Measurements from ENCODE around the gene JCAD.

The JCAD gene

DNA sequence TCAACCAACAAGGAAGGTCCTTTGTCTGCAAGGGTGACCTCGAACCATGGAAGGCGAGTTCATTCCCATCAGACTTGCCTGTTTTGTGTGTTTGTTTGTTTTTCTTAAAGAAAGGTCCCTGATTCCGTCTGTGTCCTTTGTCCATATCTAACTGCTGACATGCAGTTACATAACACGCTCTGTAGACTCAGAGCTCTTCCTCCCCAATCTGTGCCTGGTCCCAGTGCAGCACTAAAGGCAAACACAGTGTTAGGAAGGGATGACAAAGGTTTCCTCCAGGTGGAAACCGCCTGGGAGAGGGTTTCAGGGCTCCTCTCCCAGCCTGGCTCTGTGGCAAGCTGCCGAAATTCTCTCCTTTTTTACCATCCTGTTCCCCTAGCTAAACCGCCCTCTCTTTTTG, 13.4 kb downstream of the JCAD start:
- DNase-seq (ENCODE audit: low read depth in 1 of 2, low spot score in 1 of 2): no peak

- DNase-seq (ENCODE audit: low read depth in 1 of 2, low spot score in 1 of 2): no peak
Observed at GRCh38 chr10:30043476-30044270, 15.7 kb downstream of the JCAD start.

- DNase-seq (ENCODE audit: low read depth in 1 of 2, low spot score in 1 of 2): no peak
Observed at GRCh38 chr10:30042820-30043219, 16.6 kb downstream of the JCAD start.

DNA sequence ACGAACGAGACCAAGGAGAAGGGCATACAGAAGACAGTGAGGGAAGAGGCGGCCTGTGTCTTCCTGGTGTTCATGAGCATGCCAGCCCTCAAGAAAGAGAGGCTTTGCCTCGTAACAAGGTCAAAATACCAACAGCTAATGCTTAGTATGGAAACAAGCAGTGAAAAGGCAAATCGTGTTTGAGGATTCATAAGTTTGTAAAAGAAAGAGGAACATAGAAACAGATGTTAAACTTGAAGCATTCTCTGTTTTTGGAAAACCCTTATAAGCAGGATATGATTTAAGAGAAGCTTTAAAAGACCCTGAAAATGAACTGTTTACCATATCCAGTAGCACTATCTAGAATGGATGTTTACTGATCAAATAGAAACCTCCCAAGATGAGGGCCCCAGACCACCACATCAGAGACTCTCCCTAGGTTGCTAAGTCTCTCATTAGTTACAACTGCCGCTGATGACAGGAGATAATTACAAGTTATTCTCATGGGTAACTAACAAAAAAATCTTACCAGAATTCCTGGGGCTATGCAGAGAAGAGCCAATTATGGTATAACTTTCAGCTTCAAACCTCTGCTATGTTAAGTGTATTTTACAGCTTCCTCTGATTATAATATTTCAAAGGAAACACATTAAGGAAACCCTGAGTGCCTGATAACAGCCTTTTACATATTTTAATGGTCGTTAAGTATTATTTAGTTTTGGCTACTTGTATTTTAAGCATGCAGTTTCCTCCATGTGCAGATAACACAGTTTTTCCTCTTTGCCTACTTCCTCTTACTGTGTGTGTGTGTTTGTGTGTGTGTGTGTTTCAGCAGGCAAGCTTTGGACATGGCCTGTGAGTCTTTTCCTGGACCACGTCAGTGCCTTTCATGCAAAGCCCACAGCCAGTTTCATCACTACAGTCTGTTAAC, 17.9 kb downstream of the JCAD start:
- DNase-seq (ENCODE audit: low read depth in 1 of 2, low spot score in 1 of 2): no peak

DNA sequence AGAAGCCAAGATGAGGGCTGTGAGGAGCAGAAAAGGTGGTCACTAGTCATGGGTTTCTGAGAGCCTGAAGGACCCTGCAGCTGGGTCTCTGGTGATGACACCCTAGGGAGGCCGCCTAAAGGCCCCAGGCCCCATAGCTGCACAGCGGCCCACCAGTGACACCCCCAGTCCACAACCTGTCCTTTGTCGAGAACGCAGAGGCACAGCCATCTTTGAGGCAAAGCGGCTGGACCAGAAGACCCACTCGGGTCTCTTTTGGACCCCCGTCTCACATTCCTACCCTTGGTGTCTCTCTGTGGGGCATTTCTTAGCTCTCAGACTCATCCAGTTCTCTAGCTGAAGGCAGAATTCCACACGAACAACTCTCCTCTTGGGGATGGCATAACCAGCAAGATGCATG, 18.8 kb downstream of the JCAD start:
- DNase-seq (ENCODE audit: low read depth in 1 of 2, low spot score in 1 of 2): no peak

- DNase-seq (ENCODE audit: low read depth in 1 of 2, low spot score in 1 of 2): no peak
Observed at GRCh38 chr10:30039988-30040387, 19.4 kb downstream of the JCAD start.

- DNase-seq (ENCODE audit: low read depth in 1 of 2, low spot score in 1 of 2): no peak
Observed at GRCh38 chr10:30039567-30039966, 19.8 kb downstream of the JCAD start.

DNA sequence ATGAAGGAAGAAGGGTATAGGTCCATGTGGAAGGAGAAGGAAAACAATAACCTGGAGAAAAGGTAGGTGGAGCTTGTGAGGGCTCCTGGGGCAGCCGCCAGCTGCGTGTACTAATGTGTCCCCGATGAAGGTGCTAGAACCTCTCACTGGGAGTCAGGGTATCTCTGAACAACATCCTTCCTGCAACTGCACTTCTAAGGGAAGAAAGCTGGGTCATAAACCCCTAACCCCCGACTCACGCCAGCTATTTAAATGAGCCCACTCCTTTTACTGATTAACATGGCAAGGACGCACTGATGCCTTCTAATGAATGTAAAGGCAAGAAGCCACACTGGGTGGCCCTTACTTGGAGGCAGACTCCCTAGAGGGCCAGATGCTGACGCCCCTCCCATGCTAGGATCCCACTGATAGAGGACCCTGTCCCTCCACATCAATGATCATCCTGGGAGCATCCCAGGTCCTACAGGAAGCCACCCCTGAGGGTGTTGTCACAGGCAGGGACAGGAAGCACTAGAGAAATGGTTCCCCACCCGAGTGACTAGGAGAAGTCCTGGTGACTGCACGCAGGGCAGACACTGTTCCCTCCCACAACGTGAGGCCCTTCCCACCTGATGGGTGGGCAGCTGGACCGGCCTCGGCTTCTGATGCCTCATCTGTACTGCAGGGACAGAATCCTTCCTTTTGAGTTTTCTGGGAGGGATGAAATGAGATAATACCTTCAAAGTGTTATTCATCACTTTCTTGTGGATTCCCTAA, 20.4 kb downstream of the JCAD start:
- DNase-seq (ENCODE audit: low read depth in 1 of 2, low spot score in 1 of 2): no peak

DNA sequence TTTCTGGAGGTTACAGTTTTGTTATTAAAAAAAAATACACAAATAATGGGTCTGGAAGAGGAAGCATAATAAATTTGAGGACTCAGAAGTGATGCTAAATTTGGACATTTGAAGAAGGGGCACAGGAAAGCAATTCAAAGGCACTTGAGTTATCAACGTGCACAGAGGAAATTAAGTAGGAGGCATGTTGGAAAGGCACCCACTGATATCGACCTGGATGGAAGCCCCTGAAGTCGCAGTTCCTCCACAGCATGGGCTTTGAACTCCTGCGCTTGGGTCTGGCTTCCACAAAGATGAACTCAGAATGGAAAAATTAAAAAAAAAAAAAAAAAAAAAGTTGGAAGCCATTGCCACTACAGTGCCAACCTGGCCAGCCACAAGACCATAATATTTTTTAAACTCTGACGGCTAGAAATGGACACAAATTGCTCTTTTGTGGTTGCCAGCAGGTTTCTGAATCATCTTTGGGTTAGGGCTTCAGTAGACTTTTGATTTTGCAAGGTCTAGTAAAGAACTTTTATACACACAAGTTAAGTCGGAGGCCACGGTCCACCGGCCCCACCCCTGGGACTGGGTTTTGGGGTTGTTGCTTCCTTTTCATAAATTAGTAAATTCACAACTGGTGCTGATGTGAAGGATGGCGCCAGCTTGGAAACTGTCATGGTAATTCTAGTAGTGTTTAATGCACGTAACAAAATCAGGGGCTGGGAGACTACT, 21.6 kb downstream of the JCAD start:
- no peak for DNase-seq (ENCODE audit: low read depth in 1 of 2, low spot score in 1 of 2)

- no peak for DNase-seq (ENCODE audit: low read depth in 1 of 2, low spot score in 1 of 2)
Observed at GRCh38 chr10:30036811-30037210, 22.6 kb downstream of the JCAD start.

- no peak for DNase-seq (ENCODE audit: low read depth in 1 of 2, low spot score in 1 of 2)
Observed at GRCh38 chr10:30036341-30036740, 23.0 kb downstream of the JCAD start.

DNA sequence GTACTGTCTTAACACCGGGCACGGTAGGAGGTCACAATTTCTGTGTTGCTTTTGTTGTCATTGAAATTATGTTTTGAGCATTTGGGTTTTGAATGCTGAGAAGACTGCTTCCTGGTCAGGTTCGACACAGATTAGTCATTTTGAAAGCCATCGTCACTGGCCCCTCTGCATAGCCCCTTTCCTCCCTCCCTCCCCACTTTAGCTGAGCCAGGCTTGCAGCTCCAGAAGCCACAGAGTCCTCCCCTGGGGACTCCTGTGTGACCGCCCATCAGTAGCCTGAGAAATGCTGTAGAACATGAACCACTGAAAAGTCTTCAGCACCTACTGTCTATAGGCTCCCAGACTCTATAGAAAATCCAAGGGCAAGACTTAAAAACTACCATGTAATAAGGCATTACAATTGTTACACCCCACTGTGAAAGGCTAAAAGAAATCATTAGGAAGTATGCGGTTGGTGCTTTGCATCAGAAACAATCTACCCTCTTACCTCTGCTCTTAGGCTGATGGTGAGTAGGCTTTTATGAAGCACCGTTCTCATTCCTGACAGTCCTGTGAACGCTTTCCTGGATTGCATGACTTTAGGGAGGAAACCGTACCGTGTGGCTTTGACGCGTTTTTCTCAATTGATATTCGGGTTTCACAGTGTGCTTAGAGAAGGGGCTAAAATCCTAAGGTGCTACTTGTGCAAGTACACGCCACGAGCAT, 24.8 kb downstream of the JCAD start:
- DNase-seq (ENCODE audit: low read depth in 1 of 2, low spot score in 1 of 2): no peak

DNA sequence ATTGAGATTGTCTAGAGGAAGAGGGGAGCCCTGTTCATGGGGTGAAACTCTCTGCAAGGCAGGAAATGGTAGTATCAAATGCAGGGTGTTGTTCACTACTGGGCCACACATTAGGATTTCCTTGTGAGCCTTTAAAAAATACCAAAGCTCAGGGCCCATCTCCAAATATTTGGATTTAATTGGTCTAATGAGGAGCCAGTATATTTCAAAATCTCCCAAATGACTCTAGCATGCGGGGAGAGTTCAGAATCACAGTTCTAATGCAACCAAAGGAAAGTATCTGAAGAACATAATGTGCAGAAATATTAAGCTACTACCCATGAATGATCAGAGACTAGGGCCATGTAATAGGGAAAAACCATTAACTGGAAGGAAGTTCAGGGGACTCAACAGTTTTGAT, 27.3 kb downstream of the JCAD start:
- no peak for DNase-seq (ENCODE audit: low read depth in 1 of 2, low spot score in 1 of 2)

- no peak for DNase-seq (ENCODE audit: low read depth in 1 of 2, low spot score in 1 of 2)
Observed at GRCh38 chr10:30029872-30030256, 29.5 kb downstream of the JCAD start.

DNA sequence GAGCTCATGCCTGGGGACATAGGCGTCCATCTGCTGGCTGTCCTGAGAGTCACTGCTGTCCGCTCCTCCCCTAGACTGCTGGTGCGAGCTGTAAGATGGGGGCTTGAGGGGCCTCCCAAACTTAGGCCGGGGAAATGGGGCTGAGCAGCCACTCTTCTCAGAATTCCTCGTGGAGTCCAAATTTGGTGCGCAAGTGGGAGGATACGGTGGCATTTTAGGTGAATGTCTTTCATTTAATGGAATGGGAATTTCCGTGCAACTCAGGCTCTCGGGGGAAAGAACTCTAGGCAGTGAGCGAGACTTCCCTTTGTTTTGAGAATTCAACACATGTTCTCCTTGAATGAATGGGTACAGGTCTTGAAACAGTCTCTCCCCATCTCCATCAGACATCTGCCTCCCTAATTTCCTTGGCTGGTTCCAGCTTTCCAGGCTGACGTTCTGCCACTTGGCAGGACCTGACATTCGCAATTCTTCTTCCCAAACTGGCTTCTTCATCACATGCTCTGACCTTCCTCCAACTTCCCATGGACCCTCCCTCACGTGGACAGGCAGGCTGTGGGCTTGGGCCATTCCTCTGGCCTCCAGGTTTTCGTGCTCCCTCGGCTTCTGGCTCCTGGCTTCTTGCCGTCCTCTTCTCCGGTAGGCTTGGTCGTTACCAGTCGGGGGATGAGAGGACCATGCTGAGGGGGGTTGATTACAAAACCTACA, 30.1 kb downstream of the JCAD start:
- DNase-seq (ENCODE audit: low read depth in 1 of 2, low spot score in 1 of 2): no peak

DNA sequence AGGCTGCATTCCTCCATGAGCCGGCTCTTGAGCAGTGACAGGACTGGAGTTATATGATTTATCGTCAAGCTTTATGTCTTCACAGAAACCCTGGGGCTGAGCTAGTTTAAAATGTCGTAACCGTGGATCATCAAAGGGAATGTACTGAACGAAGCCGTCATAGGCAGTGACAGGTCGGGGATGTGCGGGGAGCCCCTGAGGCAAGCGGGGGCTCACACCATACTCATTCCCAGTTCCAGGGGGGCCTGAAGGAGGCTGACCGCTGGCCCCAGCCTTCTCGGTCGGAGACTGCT, 30.7 kb downstream of the JCAD start:
- DNase-seq (ENCODE audit: low read depth in 1 of 2, low spot score in 1 of 2): no peak

GRCh38 chr10:30028006-30028737, 31.2 kb downstream of the JCAD start:
- DNase-seq (ENCODE audit: low read depth in 1 of 2, low spot score in 1 of 2): no peak

GRCh38 chr10:30027057-30028005, 32.1 kb downstream of the JCAD start:
- peak; percentile 67 to 71 for DNase-seq (ENCODE audit: low read depth in 1 of 2, low spot score in 1 of 2)
